ENCODE data around the gene CAMK2N2. TPM values are rescaled to one million over a fixed set of nuclear protein-coding genes. Genes with fewer than 3 reads are reported as not detected.
A peak's percentile ranks its signal among the peaks of the same experiment; 100 is the strongest.

CAMK2N2 gene
- total and polyA plus RNA-seq, 9 of the 15 experiments (the other 6 are each of a cell fraction or from before 2014, with no cell fraction given): 0.08 to 0.22 (median 0.11) TPM; not detected in 5

DNA sequence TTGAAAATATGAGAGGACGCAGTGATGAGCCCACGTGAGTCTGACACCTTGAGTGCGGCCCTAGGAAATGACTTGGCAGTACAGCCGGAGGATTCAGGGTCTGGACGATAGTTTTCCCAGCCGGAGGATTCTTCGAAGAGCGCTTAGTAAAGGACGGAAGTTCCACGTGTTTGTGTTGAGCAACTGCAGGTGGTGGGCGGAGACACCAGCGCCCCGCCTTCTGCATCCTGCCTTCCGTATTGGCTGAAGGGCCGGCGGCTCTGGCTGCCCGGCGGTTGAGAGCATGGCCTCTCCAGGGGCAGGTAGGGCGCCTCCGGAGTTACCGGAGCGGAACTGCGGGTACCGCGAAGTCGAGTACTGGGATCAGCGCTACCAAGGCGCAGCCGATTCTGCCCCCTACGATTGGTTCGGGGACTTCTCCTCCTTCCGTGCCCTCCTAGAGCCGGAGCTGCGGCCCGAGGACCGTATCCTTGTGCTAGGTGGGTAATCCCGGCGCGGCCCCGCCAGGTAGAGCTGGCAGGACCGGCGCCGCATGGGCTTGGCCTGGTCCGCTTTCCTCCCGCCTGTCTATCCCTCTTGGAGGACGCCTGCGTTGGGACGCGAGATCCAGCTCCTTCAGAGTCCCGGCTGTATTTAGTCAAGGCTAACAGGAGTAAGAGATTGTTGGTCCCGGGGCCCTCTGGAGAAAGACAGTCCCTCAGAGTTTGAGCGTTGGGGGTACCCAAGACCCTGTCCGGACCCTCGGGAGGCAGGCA, 11.8 kb downstream of the CAMK2N2 start, which contains the start of gene EEF1AKMT4 (continued):
- TF ChIP-seq, protein P1, sequence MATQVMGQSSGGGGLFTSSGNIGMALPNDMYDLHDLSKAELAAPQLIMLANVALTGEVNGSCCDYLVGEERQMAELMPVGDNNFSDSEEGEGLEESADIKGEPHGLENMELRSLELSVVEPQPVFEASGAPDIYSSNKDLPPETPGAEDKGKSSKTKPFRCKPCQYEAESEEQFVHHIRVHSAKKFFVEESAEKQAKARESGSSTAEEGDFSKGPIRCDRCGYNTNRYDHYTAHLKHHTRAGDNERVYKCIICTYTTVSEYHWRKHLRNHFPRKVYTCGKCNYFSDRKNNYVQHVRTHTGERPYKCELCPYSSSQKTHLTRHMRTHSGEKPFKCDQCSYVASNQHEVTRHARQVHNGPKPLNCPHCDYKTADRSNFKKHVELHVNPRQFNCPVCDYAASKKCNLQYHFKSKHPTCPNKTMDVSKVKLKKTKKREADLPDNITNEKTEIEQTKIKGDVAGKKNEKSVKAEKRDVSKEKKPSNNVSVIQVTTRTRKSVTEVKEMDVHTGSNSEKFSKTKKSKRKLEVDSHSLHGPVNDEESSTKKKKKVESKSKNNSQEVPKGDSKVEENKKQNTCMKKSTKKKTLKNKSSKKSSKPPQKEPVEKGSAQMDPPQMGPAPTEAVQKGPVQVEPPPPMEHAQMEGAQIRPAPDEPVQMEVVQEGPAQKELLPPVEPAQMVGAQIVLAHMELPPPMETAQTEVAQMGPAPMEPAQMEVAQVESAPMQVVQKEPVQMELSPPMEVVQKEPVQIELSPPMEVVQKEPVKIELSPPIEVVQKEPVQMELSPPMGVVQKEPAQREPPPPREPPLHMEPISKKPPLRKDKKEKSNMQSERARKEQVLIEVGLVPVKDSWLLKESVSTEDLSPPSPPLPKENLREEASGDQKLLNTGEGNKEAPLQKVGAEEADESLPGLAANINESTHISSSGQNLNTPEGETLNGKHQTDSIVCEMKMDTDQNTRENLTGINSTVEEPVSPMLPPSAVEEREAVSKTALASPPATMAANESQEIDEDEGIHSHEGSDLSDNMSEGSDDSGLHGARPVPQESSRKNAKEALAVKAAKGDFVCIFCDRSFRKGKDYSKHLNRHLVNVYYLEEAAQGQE (IDR thresholded peaks at IDR 0.05; ENCODE audit: borderline replicate concordance): peak; percentile 25; the same call in 1 of the 2 replicates
- TF ChIP-seq, protein P1 (CRISPR knock-in tag; IDR thresholded peaks at IDR 0.05; ENCODE audit: low read depth): 0 out of 2 replicates have a peak, but pooled peaks have one; percentile 75
- TF ChIP-seq HNRNPLL (IDR thresholded peaks at IDR 0.05; ENCODE audit: low read depth, low read length, poor library complexity, severe bottlenecking): peak; percentile 94
- peak; percentile 50 for TF ChIP-seq DACH1 (IDR thresholded peaks at IDR 0.05; ENCODE audit: partially characterized antibody)
- TF ChIP-seq, protein P2, sequence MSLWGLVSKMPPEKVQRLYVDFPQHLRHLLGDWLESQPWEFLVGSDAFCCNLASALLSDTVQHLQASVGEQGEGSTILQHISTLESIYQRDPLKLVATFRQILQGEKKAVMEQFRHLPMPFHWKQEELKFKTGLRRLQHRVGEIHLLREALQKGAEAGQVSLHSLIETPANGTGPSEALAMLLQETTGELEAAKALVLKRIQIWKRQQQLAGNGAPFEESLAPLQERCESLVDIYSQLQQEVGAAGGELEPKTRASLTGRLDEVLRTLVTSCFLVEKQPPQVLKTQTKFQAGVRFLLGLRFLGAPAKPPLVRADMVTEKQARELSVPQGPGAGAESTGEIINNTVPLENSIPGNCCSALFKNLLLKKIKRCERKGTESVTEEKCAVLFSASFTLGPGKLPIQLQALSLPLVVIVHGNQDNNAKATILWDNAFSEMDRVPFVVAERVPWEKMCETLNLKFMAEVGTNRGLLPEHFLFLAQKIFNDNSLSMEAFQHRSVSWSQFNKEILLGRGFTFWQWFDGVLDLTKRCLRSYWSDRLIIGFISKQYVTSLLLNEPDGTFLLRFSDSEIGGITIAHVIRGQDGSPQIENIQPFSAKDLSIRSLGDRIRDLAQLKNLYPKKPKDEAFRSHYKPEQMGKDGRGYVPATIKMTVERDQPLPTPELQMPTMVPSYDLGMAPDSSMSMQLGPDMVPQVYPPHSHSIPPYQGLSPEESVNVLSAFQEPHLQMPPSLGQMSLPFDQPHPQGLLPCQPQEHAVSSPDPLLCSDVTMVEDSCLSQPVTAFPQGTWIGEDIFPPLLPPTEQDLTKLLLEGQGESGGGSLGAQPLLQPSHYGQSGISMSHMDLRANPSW (CRISPR knock-in tag; IDR thresholded peaks at IDR 0.05): no peak; the same call in 1 of the 2 replicates
- TF ChIP-seq JUNB (CRISPR knock-in tag; conservative IDR thresholded peaks at IDR 0.05): no peak
- TF ChIP-seq RNF2 (IDR thresholded peaks at IDR 0.05): 0 out of 2 replicates have a peak, but pooled peaks have one; percentile 5
- TF ChIP-seq, protein P3, sequence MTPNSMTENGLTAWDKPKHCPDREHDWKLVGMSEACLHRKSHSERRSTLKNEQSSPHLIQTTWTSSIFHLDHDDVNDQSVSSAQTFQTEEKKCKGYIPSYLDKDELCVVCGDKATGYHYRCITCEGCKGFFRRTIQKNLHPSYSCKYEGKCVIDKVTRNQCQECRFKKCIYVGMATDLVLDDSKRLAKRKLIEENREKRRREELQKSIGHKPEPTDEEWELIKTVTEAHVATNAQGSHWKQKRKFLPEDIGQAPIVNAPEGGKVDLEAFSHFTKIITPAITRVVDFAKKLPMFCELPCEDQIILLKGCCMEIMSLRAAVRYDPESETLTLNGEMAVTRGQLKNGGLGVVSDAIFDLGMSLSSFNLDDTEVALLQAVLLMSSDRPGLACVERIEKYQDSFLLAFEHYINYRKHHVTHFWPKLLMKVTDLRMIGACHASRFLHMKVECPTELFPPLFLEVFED (CRISPR knock-in tag; conservative IDR thresholded peaks at IDR 0.05): no peak
- TF ChIP-seq MTF1 (CRISPR knock-in tag; IDR thresholded peaks at IDR 0.05; ENCODE audit: borderline replicate concordance): no peak
- no peak for TF ChIP-seq ZBED1 (IDR thresholded peaks at IDR 0.05)
- no peak for TF ChIP-seq TEAD1 (CRISPR knock-in tag; IDR thresholded peaks at IDR 0.05)
- TF ChIP-seq MYC (IDR thresholded peaks at IDR 0.05; ENCODE audit: low read depth, low read length): peak; percentile 99
- peak; percentile 56; the same call in 1 of the 2 replicates for TF ChIP-seq MYC (CRISPR knock-in tag; IDR thresholded peaks at IDR 0.05; ENCODE audit: borderline replicate concordance, low read depth)
- peak in 2 of 3 experiments; percentile 80 to 88 for TF ChIP-seq YY1 (IDR thresholded peaks at IDR 0.05; ENCODE audit: borderline replicate concordance in 1 of 3, control insufficient read depth in 1 of 3, extremely low read depth in 1 of 3, insufficient read depth in 3 of 3, insufficient read length in 1 of 3, insufficient replicate concordance in 2 of 3, low read depth in 1 of 3, low read length in 2 of 3)
- no peak for TF ChIP-seq IRF2 (CRISPR knock-in tag; IDR thresholded peaks at IDR 0.05)

All from K562 (cell line).